ENCODE measurements around the gene PAX5. TPM values are rescaled to one million over a fixed set of nuclear protein-coding genes. Genes with fewer than 3 reads are reported as not detected.

Gene PAX5
- total and polyA plus RNA-seq, 5 donors = 0.03 TPM; not detected in 4

DNA sequence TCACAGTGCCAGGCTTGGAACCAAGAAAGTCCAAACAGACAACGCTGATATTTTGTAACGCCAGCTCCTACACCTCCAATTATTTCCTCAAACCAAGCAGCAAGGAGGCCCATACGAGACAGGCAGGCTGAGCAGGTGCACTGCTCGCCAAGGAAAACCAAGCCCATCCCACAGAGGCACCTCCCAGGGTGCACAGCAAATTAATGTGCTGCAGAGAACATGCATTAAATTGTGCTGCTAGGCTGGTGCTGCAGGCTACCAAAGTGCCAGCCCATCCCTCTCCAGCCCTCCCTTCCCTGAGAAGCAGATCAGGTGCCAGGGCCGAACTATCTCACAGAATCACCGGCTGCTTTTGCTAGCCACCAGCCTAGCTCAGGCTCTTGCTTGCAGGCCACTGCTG, 137.8 kb downstream of the PAX5 start:
- no peaks in the 10 kb centered on the region for H3K9me3 ChIP-seq (ENCODE audit: control insufficient read depth, low read length)
- H3K27me3 ChIP-seq (ENCODE audit: control insufficient read depth, insufficient read depth) = no peaks in the 10 kb centered on the region
- intact Hi-C loops (cut with DNase I) = no loop called here
- ATAC-seq = no peak
- WGBS = 84% methylated on average over 6 of the region's 6 CpGs
- no peak overlapping the region for H3K4me3 ChIP-seq (ENCODE audit: low read length)
- no peak overlapping the region for H3K27ac ChIP-seq (ENCODE audit: low read length)
- H3K4me1 ChIP-seq (ENCODE audit: control insufficient read depth, insufficient read depth, low read length) = no peaks in the 10 kb centered on the region
- DNase-seq = no peak

DNA sequence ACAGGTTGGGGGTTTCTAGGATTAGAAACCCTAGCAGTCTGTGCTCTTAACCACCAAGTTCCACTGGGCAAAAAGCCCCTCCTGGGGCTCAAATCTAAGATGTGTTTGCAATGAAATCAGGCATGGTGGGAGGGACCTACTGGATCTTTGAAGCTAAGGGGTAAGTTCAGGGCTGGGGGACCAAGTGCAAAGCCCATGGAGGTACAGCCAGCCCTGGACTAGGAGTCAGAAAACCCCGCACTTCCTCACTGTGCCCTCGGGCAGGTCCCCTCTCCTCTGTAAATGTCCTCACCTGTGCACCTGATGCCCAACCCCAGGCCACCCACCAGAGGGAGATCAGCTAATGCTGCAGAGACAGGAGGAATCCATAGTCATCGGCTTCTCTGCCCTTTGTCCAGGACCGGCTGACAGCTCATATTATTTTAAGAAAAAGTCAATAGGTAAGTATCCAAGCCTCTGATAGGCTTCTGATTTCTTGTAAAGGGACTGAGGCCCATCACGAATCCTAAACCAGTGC, 138.3 kb downstream of the PAX5 start:
- no peak overlapping the region for H3K27ac ChIP-seq (ENCODE audit: low read length)
- no peaks in the 10 kb centered on the region for H3K9me3 ChIP-seq (ENCODE audit: control insufficient read depth, low read length)
- H3K4me1 ChIP-seq (ENCODE audit: control insufficient read depth, insufficient read depth, low read length) = no peaks in the 10 kb centered on the region
- no peaks in the 10 kb centered on the region for H3K27me3 ChIP-seq (ENCODE audit: control insufficient read depth, insufficient read depth)
- intact Hi-C loops (cut with DNase I) = no loop called here
- DNase-seq (no peak), ATAC-seq (no peak)
- H3K4me3 ChIP-seq (ENCODE audit: low read length) = no peak overlapping the region
- WGBS = 79% methylated on average over 5 of the region's 5 CpGs

DNA sequence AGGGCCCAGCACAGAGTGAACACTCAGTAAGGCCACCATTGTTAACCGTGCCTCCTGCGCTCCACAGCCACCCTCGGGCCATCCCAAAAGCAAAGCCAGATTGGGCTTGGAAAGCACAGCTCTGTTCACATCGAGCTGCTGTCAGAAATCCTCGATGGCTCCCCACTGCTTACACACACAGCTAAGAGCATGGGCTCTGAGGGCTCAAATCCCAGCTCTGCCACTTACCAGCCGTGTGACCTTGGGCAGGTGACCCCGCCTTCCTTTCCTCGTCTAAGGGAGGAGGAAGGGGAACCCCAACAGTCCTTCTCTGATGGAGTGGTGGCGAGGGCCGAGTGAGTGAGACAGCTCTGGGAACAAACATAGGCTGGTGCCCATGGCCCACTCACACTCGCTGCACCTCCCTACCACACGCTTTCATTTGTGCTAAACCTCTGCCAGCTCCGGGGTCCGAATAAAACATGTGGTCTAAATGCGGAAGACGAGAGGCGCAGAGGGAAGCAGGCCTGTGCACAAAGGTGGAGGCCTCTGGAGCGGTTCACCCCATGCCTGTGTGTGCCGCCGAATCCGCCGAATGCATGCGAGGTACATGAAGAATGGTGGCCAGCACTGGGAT, 139.3 kb downstream of the PAX5 start:
- WGBS = 84% methylated on average over 23 of the region's 23 CpGs
- no peak for ATAC-seq
- H3K27me3 ChIP-seq (ENCODE audit: control insufficient read depth, insufficient read depth) = no peaks in the 10 kb centered on the region
- H3K9me3 ChIP-seq (ENCODE audit: control insufficient read depth, low read length) = no peaks in the 10 kb centered on the region
- no peaks in the 10 kb centered on the region for H3K4me1 ChIP-seq (ENCODE audit: control insufficient read depth, insufficient read depth, low read length)
- intact Hi-C loops (cut with DNase I) = no loop called here
- H3K27ac ChIP-seq (ENCODE audit: low read length) = no peak overlapping the region
- no peak overlapping the region for H3K4me3 ChIP-seq (ENCODE audit: low read length)
- no peak for DNase-seq

DNA sequence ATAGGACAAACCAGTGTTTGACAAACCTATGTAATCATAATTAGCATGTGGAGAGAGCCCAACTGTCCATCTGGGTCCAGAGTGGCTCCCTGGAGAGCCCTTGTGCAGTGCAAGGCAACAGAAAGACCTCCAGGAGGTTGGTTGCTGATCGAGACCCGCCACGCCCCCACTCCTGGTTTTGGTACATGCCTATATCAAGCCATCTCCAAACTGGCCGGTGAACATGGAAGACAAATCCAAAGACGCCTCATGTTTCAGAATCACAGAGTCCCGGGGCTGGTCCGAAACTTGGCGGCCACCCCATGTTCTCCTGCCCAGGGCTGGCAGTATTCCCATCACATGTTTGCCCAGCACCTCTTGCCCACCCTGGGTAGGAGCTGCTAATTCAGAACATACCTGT, 140.2 kb downstream of the PAX5 start:
- Histone ChIP-seq H3K27ac (ENCODE audit: low read length) (no peak overlapping the region), H3K27me3 (ENCODE audit: control insufficient read depth, insufficient read depth) (no peaks in the 10 kb centered on the region), H3K9me3 (ENCODE audit: control insufficient read depth, low read length) (no peaks in the 10 kb centered on the region), H3K4me1 (ENCODE audit: control insufficient read depth, insufficient read depth, low read length) (no peaks in the 10 kb centered on the region), H3K4me3 (ENCODE audit: low read length) (no peak overlapping the region)
- WGBS = 75% methylated on average over 8 of the region's 8 CpGs
- DNase-seq (no peak), ATAC-seq (no peak)
- intact Hi-C loops (cut with DNase I) = no loop called here

DNA sequence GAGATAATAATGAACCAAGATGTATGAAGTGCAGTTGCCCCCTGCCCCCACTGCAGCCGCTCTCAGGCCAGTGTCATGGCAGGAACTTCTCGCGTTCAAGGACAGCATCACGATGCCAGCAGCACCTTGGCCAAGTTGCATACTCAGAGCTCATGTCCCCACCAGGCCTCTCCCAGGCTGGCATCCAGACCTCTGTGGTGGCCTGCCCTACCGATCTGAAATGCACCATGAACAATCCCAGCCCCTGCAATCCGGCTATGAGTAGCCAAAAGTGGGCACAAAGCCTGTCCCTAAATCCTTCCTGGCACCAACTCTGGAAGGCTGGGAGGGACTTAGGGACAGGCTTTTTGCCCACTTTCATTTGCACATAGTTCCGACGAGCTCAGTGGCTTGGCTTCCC, 140.9 kb downstream of the PAX5 start:
- no peak for ATAC-seq
- Histone ChIP-seq H3K9me3 (ENCODE audit: control insufficient read depth, low read length) (no peaks in the 10 kb centered on the region), H3K4me3 (ENCODE audit: low read length) (no peak overlapping the region), H3K4me1 (ENCODE audit: control insufficient read depth, insufficient read depth, low read length) (no peaks in the 10 kb centered on the region), H3K27ac (ENCODE audit: low read length) (no peak overlapping the region), H3K27me3 (ENCODE audit: control insufficient read depth, insufficient read depth) (no peaks in the 10 kb centered on the region)
- WGBS = 75% methylated on average over 8 of the region's 8 CpGs
- intact Hi-C loops (cut with DNase I) = no loop called here
- no peak for DNase-seq

DNA sequence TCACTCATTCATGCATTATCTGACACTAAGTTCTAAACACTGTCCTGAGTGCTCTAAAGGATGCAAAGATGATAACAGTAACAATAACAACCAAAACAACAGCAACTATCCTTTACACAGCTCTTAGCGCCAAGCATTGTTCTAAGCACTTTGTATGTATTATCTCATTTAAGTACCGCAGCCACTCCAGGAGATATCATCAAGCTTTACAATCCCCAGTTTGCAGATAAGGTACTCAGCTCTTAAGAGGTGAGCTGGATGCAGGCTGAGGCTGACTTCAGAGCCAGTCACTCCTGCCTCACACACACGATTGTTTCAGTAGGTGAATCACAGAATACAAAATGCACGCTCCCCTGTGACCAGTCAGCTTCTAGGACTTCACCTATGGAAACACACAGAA, 141.8 kb downstream of the PAX5 start:
- ATAC-seq (no peak), DNase-seq (no peak)
- WGBS = 56% methylated on average over 4 of the region's 4 CpGs
- H3K27ac ChIP-seq (ENCODE audit: low read length) = no peak overlapping the region
- H3K4me3 ChIP-seq (ENCODE audit: low read length) = no peak overlapping the region
- no peaks in the 10 kb centered on the region for H3K9me3 ChIP-seq (ENCODE audit: control insufficient read depth, low read length)
- no peaks in the 10 kb centered on the region for H3K27me3 ChIP-seq (ENCODE audit: control insufficient read depth, insufficient read depth)
- intact Hi-C loops (cut with DNase I) = no loop called here
- H3K4me1 ChIP-seq (ENCODE audit: control insufficient read depth, insufficient read depth, low read length) = no peaks in the 10 kb centered on the region

DNA sequence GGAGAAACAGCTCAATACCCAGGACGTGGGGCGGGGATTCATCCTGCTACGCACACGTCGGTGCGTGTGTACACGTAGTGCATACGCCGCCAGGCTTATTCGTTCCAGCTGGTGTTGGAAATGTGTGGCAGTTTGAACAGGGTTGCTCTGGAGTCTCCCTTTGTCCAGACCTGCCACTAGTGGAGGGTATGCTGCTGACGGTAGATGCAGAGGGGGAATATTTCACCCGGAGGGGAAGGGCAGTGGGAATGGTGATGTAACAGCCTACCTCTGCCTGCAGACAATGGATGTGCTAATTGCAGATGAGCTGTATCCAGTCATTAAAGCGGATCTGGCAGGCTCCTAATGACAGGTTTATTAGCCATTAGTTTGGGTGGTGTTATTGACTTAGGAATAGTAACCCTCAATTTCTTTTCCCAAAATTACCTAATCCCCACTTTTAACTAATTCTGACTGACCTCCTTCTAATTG, 142.7 kb downstream of the PAX5 start:
- 65% methylated on average over 13 of the region's 13 CpGs for WGBS
- Histone ChIP-seq H3K27ac (ENCODE audit: low read length) (no peak overlapping the region), H3K27me3 (ENCODE audit: control insufficient read depth, insufficient read depth) (no peaks in the 10 kb centered on the region), H3K9me3 (ENCODE audit: control insufficient read depth, low read length) (no peaks in the 10 kb centered on the region), H3K4me3 (ENCODE audit: low read length) (no peak overlapping the region), H3K4me1 (ENCODE audit: control insufficient read depth, insufficient read depth, low read length) (no peaks in the 10 kb centered on the region)
- intact Hi-C loops (cut with DNase I) = no loop called here
- DNase-seq (no peak), ATAC-seq (no peak)

DNA sequence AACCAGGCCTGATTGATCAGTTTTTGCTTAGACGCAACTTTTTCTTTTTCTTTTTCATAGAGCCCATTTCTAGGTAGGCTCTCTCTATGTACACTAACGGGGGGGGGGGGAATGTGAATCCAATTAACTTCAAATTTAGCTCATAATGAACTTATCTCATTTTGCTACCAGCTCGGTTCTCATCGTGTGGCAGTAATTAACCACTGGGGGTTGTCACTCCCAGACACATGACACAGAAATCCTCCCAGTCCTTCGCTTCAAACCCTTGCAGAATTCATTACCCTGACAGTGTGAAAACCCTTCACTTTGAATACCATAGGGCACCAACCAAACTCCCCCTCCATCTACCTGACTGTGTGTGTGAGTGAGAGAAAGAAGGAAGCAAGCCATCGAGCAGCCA, 144.2 kb downstream of the PAX5 start:
- DNase-seq (no peak), ATAC-seq (no peak)
- no peaks in the 10 kb centered on the region for H3K27me3 ChIP-seq (ENCODE audit: control insufficient read depth, insufficient read depth)
- H3K9me3 ChIP-seq (ENCODE audit: control insufficient read depth, low read length) = no peaks in the 10 kb centered on the region
- H3K4me1 ChIP-seq (ENCODE audit: control insufficient read depth, insufficient read depth, low read length) = no peaks in the 10 kb centered on the region
- no peak overlapping the region for H3K27ac ChIP-seq (ENCODE audit: low read length)
- intact Hi-C loops (cut with DNase I) = no loop called here
- WGBS = 48% methylated on average over 6 of the region's 6 CpGs
- no peak overlapping the region for H3K4me3 ChIP-seq (ENCODE audit: low read length)

DNA sequence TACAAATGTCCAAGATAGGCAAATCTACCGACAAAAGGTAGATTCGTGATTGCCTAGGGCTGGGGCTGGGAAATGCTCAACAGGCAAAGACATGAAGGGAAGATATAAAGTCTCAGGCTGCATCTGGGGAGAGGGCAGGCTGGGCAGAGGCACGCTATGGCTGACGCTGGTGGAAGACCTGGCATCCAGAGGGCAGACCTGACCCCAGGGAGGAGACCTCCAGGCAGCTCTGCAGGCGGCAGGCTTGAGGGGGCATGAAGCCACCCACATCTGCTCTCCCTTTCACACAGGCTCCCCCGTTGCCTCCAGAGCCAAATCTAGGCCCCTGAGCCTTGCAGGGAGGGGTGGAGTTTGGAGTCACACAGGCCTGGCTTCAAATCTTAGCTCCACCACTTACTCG, 145.5 kb downstream of the PAX5 start:
- Histone ChIP-seq H3K9me3 (ENCODE audit: control insufficient read depth, low read length) (no peaks in the 10 kb centered on the region), H3K4me3 (ENCODE audit: low read length) (no peak overlapping the region), H3K27ac (ENCODE audit: low read length) (no peak overlapping the region), H3K4me1 (ENCODE audit: control insufficient read depth, insufficient read depth, low read length) (no peaks in the 10 kb centered on the region), H3K27me3 (ENCODE audit: control insufficient read depth, insufficient read depth) (no peaks in the 10 kb centered on the region)
- ATAC-seq (no peak), DNase-seq (no peak)
- intact Hi-C loops (cut with DNase I) = no loop called here
- 59% methylated on average over 7 of the region's 7 CpGs for WGBS

DNA sequence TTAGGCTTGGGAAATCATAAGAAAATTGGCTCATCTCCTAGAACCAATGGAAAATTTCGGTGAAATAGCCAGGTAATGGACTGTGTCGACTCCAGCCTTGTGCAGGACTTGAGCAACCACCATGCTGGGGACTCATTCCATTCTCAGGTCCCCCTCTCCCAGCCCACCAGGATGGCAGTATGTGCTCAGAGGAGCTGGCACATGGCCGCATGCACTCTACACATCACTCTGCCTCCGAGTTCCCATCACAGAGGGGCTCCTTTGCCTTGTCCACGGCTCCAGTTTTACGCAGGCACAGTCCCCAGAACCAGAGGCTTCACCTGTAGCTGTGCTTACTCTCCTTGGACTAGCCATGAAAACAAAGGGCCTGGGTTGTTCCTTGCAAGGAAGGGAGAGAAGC, 149.3 kb downstream of the PAX5 start:
- intact Hi-C loops (cut with DNase I) = no loop called here
- 71% methylated on average over 6 of the region's 6 CpGs for WGBS
- no peaks in the 10 kb centered on the region for H3K27me3 ChIP-seq (ENCODE audit: control insufficient read depth, insufficient read depth)
- H3K27ac ChIP-seq (ENCODE audit: low read length) = no peak overlapping the region
- H3K9me3 ChIP-seq (ENCODE audit: control insufficient read depth, low read length) = no peaks in the 10 kb centered on the region
- DNase-seq (no peak), ATAC-seq (no peak)
- H3K4me1 ChIP-seq (ENCODE audit: control insufficient read depth, insufficient read depth, low read length) = no peaks in the 10 kb centered on the region
- H3K4me3 ChIP-seq (ENCODE audit: low read length) = no peak overlapping the region

DNA sequence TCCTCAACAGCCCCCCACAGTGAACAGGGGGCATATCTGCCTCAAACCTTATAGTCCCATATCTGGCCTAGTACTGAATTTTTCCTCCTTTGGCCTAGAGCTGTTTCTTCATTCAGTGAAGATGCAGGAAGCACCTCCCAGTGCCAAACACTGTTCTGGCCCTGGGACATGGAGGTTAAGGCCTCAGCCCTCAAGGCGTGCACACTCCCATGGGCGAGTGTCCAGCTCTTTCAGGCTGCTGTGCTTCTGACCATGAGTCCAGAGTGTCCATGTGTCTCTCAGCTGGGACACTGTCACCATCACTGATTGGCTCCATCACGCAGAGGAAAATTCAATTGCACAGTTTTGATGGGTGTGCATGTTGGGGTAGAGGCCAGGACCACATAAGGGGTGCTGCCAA, 151.5 kb downstream of the PAX5 start:
- Histone ChIP-seq H3K9me3 (ENCODE audit: control insufficient read depth, low read length) (no peaks in the 10 kb centered on the region), H3K4me3 (ENCODE audit: low read length) (no peak overlapping the region), H3K4me1 (ENCODE audit: control insufficient read depth, insufficient read depth, low read length) (no peaks in the 10 kb centered on the region), H3K27me3 (ENCODE audit: control insufficient read depth, insufficient read depth) (no peaks in the 10 kb centered on the region), H3K27ac (ENCODE audit: low read length) (no peak overlapping the region)
- no peak for ATAC-seq
- 60% methylated on average over 3 of the region's 3 CpGs for WGBS
- intact Hi-C loops (cut with DNase I) = no loop called here
- DNase-seq = no peak
